HG03060 (cell line): Measurements from ENCODE around the gene SEZ6.

Experiments used
- ATAC-seq: cut with Tn5 transposase; IDR thresholded peaks from one replicate; pipeline ENCODE4 v1.9.1; 2021; ENCODE audit warnings: low read depth, moderate number of reproducible peaks; ENCODE audit not compliant: unreplicated experiment

SEZ6 gene

GRCh38 chr17:29005936-29006511 lies at the start of gene SEZ6:
Gene SEZ6 (minus strand): TSS chr17:29006033. CDS start chr17:29005869, 164 bp downstream.
- ATAC-seq: no peak

GRCh38 chr17:29054835-29055234 lies 49.0 kb upstream of the SEZ6 start:
- ATAC-seq: no peak

GRCh38 chr17:29051731-29052130 lies 45.9 kb upstream of the SEZ6 start:
- no peak for ATAC-seq

- ATAC-seq: no peak
These were observed 45.4 kb upstream of the SEZ6 start for GRCh38 chr17:29051194-29051593.

GRCh38 chr17:29050176-29050575 lies 44.3 kb upstream of the SEZ6 start:
- no peak for ATAC-seq

GRCh38 chr17:29049541-29050145 lies 43.8 kb upstream of the SEZ6 start:
- no peak for ATAC-seq

GRCh38 chr17:29048440-29049368 lies 42.9 kb upstream of the SEZ6 start:
- ATAC-seq: no peak

- no peak for ATAC-seq
These were observed 40.6 kb upstream of the SEZ6 start for GRCh38 chr17:29046473-29046839.

- no peak for ATAC-seq
These were observed 40.1 kb upstream of the SEZ6 start for GRCh38 chr17:29045734-29046472.

- ATAC-seq: no peak
These were observed 39.2 kb upstream of the SEZ6 start for GRCh38 chr17:29045026-29045425.

- no peak for ATAC-seq
These were observed 37.8 kb upstream of the SEZ6 start for GRCh38 chr17:29043539-29044145.

GRCh38 chr17:29042679-29043538 lies 37.1 kb upstream of the SEZ6 start, which contains the start of gene PIPOX:
Gene PIPOX (plus strand): TSS chr17:29043141. CDS start chr17:29043226, 85 bp downstream.
- no peak for ATAC-seq

- no peak for ATAC-seq
These were observed 36.3 kb upstream of the SEZ6 start for GRCh38 chr17:29042026-29042678.

GRCh38 chr17:29041571-29041970 lies 35.7 kb upstream of the SEZ6 start:
- no peak for ATAC-seq

GRCh38 chr17:29041091-29041490 lies 35.3 kb upstream of the SEZ6 start:
- ATAC-seq: no peak

GRCh38 chr17:29039764-29040598 lies 34.1 kb upstream of the SEZ6 start:
- ATAC-seq: no peak

GRCh38 chr17:29038085-29038795 lies 32.4 kb upstream of the SEZ6 start:
- ATAC-seq: no peak

- ATAC-seq: no peak
These were observed 31.9 kb upstream of the SEZ6 start for GRCh38 chr17:29037739-29038084.
